CMK (cell line): Measurements from ENCODE around the gene TFPI.
A peak's percentile ranks its signal among the peaks of the same experiment; 100 is the strongest.

Experiments used
- DNase-seq: peaks from one replicate; pipeline ENCODE4 v3.0.0-alpha.2; 2010; ENCODE audit warnings: low read depth

TFPI gene

GRCh38 chr2:187461294-187462261 is 92.7 kb downstream of the TFPI start:
- DNase-seq = no peak

- DNase-seq = no peak
Measured at GRCh38 chr2:187459256-187459655, 95.0 kb downstream of the TFPI start.

GRCh38 chr2:187453078-187453641 is 101.1 kb downstream of the TFPI start:
- no peak for DNase-seq

GRCh38 chr2:187451510-187451909 is 102.7 kb downstream of the TFPI start:
- DNase-seq = no peak

DNA sequence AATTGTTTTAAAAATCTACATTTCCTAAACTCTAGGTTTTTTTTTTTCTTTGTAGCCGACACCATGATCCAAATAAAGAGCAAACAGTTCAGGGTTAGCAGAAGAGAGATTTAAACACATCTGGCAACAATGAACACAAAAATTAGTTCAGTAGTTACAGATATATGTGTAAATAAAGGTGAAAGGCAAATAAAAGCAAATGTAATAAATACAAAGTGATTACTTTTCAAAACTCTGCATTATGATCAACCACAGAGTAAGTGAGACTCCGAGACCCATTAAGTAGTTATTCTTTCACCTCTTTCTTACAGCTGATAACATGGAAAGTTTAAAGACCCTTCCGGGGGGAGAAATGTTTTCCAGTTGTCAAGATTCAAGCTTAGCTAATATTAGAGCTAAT is 106.9 kb downstream of the TFPI start:
- no peak for DNase-seq

DNA sequence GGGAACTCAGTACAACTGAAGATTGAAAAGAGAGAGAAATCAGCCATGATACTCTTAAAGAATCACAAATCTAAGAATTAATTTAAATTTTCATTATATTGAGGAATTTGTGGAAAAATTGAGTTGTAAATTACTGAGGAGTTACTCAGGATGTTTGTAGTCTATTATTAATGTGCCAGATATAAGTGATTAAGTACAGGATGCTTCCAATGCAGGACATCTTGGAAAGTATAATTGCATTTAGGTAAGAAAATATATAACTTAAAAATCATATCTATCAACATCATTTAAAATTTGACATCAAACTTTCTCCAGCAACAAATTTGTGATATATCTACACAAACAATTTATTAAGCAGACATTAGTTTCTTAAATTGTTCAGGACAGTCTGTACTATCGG is 107.5 kb downstream of the TFPI start:
- no peak for DNase-seq

DNA sequence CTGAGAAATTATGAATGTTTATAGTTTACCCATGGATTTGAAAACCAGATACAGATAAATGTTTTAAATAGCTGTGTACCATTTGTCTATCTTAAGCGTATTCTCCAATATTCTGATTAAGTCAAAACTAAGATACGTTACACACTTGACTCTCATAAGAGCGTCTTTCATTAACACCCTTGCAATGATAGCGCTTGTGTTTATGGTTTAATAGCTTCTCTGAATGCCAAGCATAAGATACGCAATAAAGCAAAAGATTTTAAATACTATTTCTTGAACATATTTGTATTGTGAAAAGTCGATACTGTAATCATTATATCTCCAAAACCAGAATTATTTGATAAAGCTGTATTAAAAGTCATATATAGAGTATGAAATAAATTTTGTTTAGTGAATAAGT is 109.2 kb downstream of the TFPI start:
- DNase-seq = no peak

- DNase-seq = no peak
Measured at GRCh38 chr2:187442778-187443177, 111.5 kb downstream of the TFPI start.

DNA sequence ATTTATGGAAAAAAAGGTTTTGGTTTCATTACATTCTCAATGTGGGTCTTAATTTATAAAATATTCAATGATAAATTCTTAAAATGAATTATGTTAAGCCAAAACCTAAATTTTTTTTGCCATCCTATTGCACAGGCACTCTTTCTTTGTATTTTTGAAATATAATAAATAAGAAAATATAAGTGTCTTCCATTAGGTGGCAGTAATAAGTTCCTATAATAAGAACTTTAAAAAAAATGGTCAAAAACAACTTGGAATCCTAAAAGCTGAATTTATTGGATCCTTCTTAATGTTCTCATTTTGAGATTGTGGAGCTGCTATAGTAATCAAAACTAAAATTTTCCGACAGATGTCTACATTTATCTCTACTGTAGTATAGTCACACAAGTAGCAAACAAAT is 111.9 kb downstream of the TFPI start:
- DNase-seq = no peak

DNA sequence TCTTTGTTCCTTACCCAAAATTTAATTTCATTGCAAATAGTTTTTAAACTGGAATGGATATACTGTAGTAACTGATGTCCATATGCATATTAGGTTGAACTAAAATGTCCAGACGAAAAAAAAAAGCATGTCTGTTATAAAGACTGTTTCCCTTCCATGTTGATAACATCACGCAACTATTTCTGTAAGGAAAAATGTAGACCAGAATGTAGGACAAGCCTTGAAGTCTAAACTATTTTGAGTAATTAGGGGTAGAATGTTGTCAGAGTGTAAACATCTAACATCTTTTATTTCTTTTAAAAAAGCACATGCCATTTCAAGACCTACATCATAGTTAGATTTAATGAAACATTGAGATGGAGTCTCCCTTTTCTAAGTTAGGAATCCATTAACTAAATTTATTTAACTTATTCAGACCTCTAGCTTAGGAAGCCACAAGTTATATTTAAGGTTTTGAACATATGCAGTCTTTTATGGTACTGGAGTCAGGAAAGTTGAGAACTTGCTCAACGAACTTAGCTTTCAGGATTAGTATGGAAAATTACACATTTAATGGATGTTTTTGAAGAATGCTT is 114.0 kb downstream of the TFPI start:
- no peak for DNase-seq

DNA sequence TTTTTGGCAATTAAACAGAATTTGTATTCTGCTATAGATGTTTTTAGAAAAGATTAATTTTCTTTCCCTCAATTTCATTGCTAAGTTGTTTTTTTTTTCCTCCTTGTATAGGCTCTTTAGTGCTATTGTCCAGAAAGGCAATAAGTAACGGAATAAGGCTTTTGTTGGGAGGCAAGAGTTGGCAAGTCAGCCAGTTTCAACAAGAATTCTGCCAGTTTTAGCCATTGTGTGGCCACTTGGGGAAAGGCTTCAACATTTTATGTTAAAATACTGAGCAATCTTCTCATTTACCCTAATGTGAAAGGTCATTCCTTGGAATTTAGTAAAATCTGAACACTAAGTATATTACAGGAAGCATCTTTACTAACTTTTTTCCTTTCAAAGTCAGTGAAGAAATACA is 115.8 kb downstream of the TFPI start:
- DNase-seq = no peak

DNA sequence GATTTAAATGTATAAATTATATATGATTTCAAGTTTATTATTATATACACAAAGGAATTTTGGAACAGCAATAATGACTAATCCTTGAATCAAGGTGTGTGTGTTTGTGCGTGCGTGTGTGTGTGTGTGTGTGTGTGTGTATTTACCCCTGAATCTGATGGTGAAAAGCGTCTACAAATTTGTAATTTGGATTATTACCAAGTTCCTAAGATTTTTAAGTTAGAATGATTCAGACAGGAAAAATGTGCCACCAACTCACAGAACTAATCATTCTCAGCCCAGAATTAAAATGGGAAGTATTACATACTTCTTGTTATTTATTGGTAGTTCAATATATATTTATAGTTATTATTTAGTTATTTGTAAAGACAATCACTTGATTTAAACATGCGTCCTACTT is 118.5 kb downstream of the TFPI start:
- DNase-seq = no peak

DNA sequence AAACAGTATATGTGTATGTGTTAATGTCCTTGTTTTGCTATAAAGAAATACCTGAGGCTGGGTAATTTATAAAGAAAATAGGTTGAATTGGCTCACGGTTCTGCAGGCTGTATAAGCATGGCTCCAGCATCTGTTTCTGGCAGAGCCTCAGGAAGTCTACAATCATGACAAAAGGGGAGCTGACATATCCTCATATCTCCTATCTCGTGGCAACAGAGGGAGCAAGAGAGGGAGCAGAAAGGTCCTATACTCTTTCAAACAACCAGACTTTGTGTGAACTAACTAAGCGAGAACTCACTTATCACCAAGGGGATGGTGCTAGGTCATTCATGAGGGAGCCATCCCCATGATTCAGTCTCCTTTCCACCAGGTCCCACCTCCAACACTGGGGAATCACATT is 119.2 kb downstream of the TFPI start:
- peak; percentile 27 for DNase-seq

GRCh38 chr2:187434342-187434785 is 119.9 kb downstream of the TFPI start:
- DNase-seq = no peak

- no peak for DNase-seq
Measured at GRCh38 chr2:187431911-187432310, 122.3 kb downstream of the TFPI start.

- DNase-seq = no peak
Measured at GRCh38 chr2:187429989-187430388, 124.2 kb downstream of the TFPI start.

GRCh38 chr2:187424146-187424545 is 130.1 kb downstream of the TFPI start:
- DNase-seq = no peak

GRCh38 chr2:187422282-187422681 is 132.0 kb downstream of the TFPI start:
- DNase-seq = no peak

- DNase-seq = no peak
Measured at GRCh38 chr2:187421519-187421918, 132.7 kb downstream of the TFPI start.

GRCh38 chr2:187419808-187420207 is 134.4 kb downstream of the TFPI start:
- no peak for DNase-seq

DNA sequence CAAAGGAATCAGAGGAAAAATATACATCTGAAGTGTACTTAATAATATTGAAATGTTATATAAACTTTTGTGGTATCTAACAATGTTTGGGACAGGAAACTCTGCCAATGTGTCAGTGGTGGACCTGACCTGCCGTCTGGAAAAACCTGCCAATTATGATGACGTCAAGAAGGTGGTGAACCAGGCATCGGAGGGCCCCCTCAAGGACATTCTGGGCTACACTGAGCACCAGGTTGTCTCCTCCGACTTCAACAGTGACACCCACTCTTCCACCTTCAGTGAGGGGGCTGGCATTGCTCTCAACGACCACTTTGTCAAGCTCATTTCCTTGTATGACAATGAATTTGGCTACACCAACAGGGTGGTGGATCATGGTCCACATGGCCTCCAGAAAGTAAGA is 138.8 kb downstream of the TFPI start:
- DNase-seq = no peak
